ENCODE results near the gene UNC5C.

UNC5C gene

GRCh38 chr4:95546221-95546620 lies 2.6 kb downstream of the UNC5C start:
- no peak for DNase-seq

GRCh38 chr4:95545546-95545945 lies 3.2 kb downstream of the UNC5C start:
- DNase-seq = no peak

GRCh38 chr4:95544113-95545103 lies 4.4 kb downstream of the UNC5C start:
- DNase-seq = peak; percentile 65

GRCh38 chr4:95541889-95542607 lies 6.7 kb downstream of the UNC5C start:
- DNase-seq = no peak

- DNase-seq = no peak
These were observed 7.7 kb downstream of the UNC5C start for GRCh38 chr4:95541094-95541493.

GRCh38 chr4:95540227-95540626 lies 8.5 kb downstream of the UNC5C start:
- no peak for DNase-seq

- no peak for DNase-seq
These were observed 9.7 kb downstream of the UNC5C start for GRCh38 chr4:95539106-95539505.

GRCh38 chr4:95537863-95538488 lies 10.8 kb downstream of the UNC5C start:
- no peak for DNase-seq

GRCh38 chr4:95537191-95537590 lies 11.6 kb downstream of the UNC5C start:
- no peak for DNase-seq

GRCh38 chr4:95536650-95537049 lies 12.1 kb downstream of the UNC5C start:
- no peak for DNase-seq

GRCh38 chr4:95535180-95535579 lies 13.6 kb downstream of the UNC5C start:
- DNase-seq = no peak

- DNase-seq = no peak
These were observed 14.7 kb downstream of the UNC5C start for GRCh38 chr4:95534032-95534431.

GRCh38 chr4:95533254-95533653 lies 15.5 kb downstream of the UNC5C start:
- DNase-seq = no peak

- no peak for DNase-seq
These were observed 16.5 kb downstream of the UNC5C start for GRCh38 chr4:95532305-95532704.

GRCh38 chr4:95531141-95531540 lies 17.6 kb downstream of the UNC5C start:
- no peak for DNase-seq

GRCh38 chr4:95529946-95530345 lies 18.8 kb downstream of the UNC5C start:
- no peak for DNase-seq

- DNase-seq = no peak
These were observed 20.3 kb downstream of the UNC5C start for GRCh38 chr4:95528388-95528948.

- DNase-seq = no peak
These were observed 22.7 kb downstream of the UNC5C start for GRCh38 chr4:95526075-95526474.

GRCh38 chr4:95524729-95525128 lies 24.0 kb downstream of the UNC5C start:
- DNase-seq = no peak

GRCh38 chr4:95524184-95524583 lies 24.6 kb downstream of the UNC5C start:
- no peak for DNase-seq

- DNase-seq = no peak
These were observed 25.9 kb downstream of the UNC5C start for GRCh38 chr4:95522682-95523530.

All from midbrain (tissue), 1 donor.